Neural cell (in vitro differentiated cells): ENCODE data around the gene POLR3C. TPM values are rescaled to one million over a fixed set of nuclear protein-coding genes. Genes with fewer than 3 reads are reported as not detected.

ENCODE experiments used
- H2AFZ ChIP-seq: fragments of 200-600, 300-800 bp; sonication (generic), shearing (Covaris generic); 2 replicates; pipeline ENCODE4 v1.6.0; 2014; ENCODE audit warnings: low read depth, mild to moderate bottlenecking, antibody characterized with exemption, low read length, moderate library complexity
- H3F3A ChIP-seq: fragments of 200-600 bp; shearing (Covaris generic); 2 replicates; pipeline ENCODE4 v1.6.1; 2016; ENCODE audit warnings: mild to moderate bottlenecking, moderate library complexity, mixed read lengths, antibody characterized with exemption, low read length; ENCODE audit not compliant: insufficient read depth, poor library complexity, severe bottlenecking
- H3K27ac ChIP-seq: fragments of 200-600, 300-800 bp; sonication (generic), shearing (Covaris generic); 2 replicates; pipeline ENCODE4 v1.5.1; 2014; ENCODE audit warnings: mild to moderate bottlenecking, low read length, moderate library complexity
- H3K27me3 ChIP-seq: fragments of 300-800, 200-600 bp; sonication (generic), shearing (Covaris generic); 2 replicates; pipeline ENCODE4 v1.6.0; 2014; ENCODE audit warnings: mild to moderate bottlenecking, low read depth, low read length, moderate library complexity; ENCODE audit not compliant: insufficient read depth
- H3K36me3 ChIP-seq: fragments of 300-800, 200-600 bp; sonication (generic), shearing (Covaris generic); 2 replicates; pipeline ENCODE4 v1.5.1; 2014; ENCODE audit warnings: mild to moderate bottlenecking, antibody characterized with exemption, low read length, moderate library complexity; ENCODE audit not compliant: insufficient read depth
- H3K4me2 ChIP-seq: fragments of 300-800, 200-600 bp; sonication (generic), shearing (Covaris generic); 2 replicates; pipeline ENCODE4 v1.6.0; 2014; ENCODE audit warnings: mild to moderate bottlenecking, low read length
- H3K4me3 ChIP-seq: fragments of 300-800, 200-600 bp; sonication (generic), shearing (Covaris generic); 2 replicates; pipeline ENCODE4 v1.5.1; 2014; ENCODE audit warnings: mild to moderate bottlenecking, low read length, moderate library complexity
- H3K79me2 ChIP-seq: fragments of 200-600 bp; shearing (Covaris generic); replicated peaks from 2 replicates; pipeline ENCODE4 v1.6.0; 2014; ENCODE audit warnings: mild to moderate bottlenecking, low read length, moderate library complexity; ENCODE audit not compliant: insufficient read depth
- H3K9ac ChIP-seq: fragments of 300-800, 200-600 bp; sonication (generic), shearing (Covaris generic); 2 replicates; pipeline ENCODE4 v1.6.1; 2016; ENCODE audit warnings: mild to moderate bottlenecking, low read length, mixed read lengths
- H3K9me2 ChIP-seq: fragments of 200-600 bp; shearing (Covaris generic); 2 replicates; pipeline ENCODE4 v1.6.1; 2016; ENCODE audit warnings: mild to moderate bottlenecking, low read length, mixed read lengths; ENCODE audit not compliant: insufficient read depth
- H3K9me3 ChIP-seq: fragments of 200-600, 300-800 bp; sonication (generic), shearing (Covaris generic); 2 replicates; pipeline ENCODE4 v1.6.1; 2016; ENCODE audit warnings: mild to moderate bottlenecking, mixed run types, low read length, moderate library complexity, mixed read lengths
- H4K20me1 ChIP-seq: fragments of 200-600 bp; shearing (Covaris generic); 2 replicates; pipeline ENCODE4 v1.6.1; 2016; ENCODE audit warnings: mild to moderate bottlenecking, mixed run types; ENCODE audit not compliant: insufficient read depth
- CTCF ChIP-seq: fragments of 450-650 bp; IDR thresholded peaks from 2 replicates; pipeline ENCODE4 v1.5.1; 2014; ENCODE audit warnings: antibody characterized with exemption, mild to moderate bottlenecking, moderate library complexity; ENCODE audit not compliant: poor library complexity, severe bottlenecking
- EP300 ChIP-seq: fragments of 450-650 bp; conservative IDR thresholded peaks from 2 replicates; pipeline ENCODE4 v1.6.1; 2014; ENCODE audit warnings: antibody characterized with exemption, mild to moderate bottlenecking, moderate library complexity; ENCODE audit not compliant: poor library complexity, severe bottlenecking
- EZH2 ChIP-seq: fragments of 200-600, 300-800 bp; shearing (Covaris generic), sonication (generic); IDR thresholded peaks from 2 replicates; pipeline ENCODE4 v1.6.1; 2014; ENCODE audit warnings: antibody characterized with exemption, low read length, borderline replicate concordance, mild to moderate bottlenecking; ENCODE audit not compliant: insufficient read depth, poor library complexity, severe bottlenecking
- MXI1 ChIP-seq: fragments of 450-650 bp; conservative IDR thresholded peaks from 2 replicates; pipeline ENCODE4 v1.6.1; 2014; ENCODE audit warnings: antibody characterized with exemption, mild to moderate bottlenecking; ENCODE audit not compliant: poor library complexity, severe bottlenecking
- POLR2AphosphoS5 ChIP-seq: IDR thresholded peaks from 2 replicates; pipeline ENCODE4 v1.6.1; 2012
- RAD21 ChIP-seq: fragments of 450-650 bp; conservative IDR thresholded peaks from 2 replicates; pipeline ENCODE4 v1.6.1; 2014; ENCODE audit warnings: antibody characterized with exemption, mild to moderate bottlenecking, moderate library complexity
- REST ChIP-seq: IDR thresholded peaks from 2 replicates; pipeline ENCODE4 v1.6.1; 2012; ENCODE audit warnings: borderline replicate concordance
- SMC3 ChIP-seq: fragments of 450-650 bp; conservative IDR thresholded peaks from 2 replicates; pipeline ENCODE4 v1.6.1; 2014; ENCODE audit warnings: antibody characterized with exemption, mild to moderate bottlenecking, moderate library complexity; ENCODE audit not compliant: poor library complexity
- TAF1 ChIP-seq: IDR thresholded peaks from 2 replicates; pipeline ENCODE4 v1.6.1; 2012; ENCODE audit warnings: low read depth
- polyA plus RNA-seq: library from polyadenylated mRNA; depleted of rRNA; stranded (reverse); fragments of >200 nt; gene quantifications from 2 replicates; pipeline ENCODE4 v1.2.3, GENCODE V29; 2014

POLR3C gene
- polyA plus RNA-seq, 1 donor from 2014 or later = 30.1 TPM

GRCh38 chr1:145837656-145838055, 13.7 kb downstream of the POLR3C start:
- Histone ChIP-seq H3K27ac (no peak overlapping the region), H3K27me3 (no peaks in the 10 kb centered on the region), H4K20me1 (no peaks in the 10 kb centered on the region), H3K9me3 (no peaks in the 10 kb centered on the region), H3F3A (no peaks in the 10 kb centered on the region), H3K9ac (no peak overlapping the region), H3K36me3 (no peaks in the 10 kb centered on the region), H3K79me2 (no peaks in the 10 kb centered on the region), H2AFZ (no peak overlapping the region), H3K9me2 (no peaks in the 10 kb centered on the region), H3K4me3 (no peak overlapping the region), H3K4me2 (no peak overlapping the region)
- no peak for TF ChIP-seq SMC3
- no peak for TF ChIP-seq EZH2
- no peak for TF ChIP-seq MXI1
- no peak for TF ChIP-seq RAD21
- TF ChIP-seq EP300 = no peak
- no peak for TF ChIP-seq TAF1
- TF ChIP-seq REST = no peak
- TF ChIP-seq POLR2AphosphoS5 = no peak
- no peak for TF ChIP-seq CTCF

- Histone ChIP-seq H3K9ac (no peak overlapping the region), H3K79me2 (no peaks in the 10 kb centered on the region), H3F3A (no peaks in the 10 kb centered on the region), H3K9me2 (no peaks in the 10 kb centered on the region), H3K4me3 (no peak overlapping the region), H4K20me1 (no peaks in the 10 kb centered on the region), H3K9me3 (no peaks in the 10 kb centered on the region), H2AFZ (no peak overlapping the region), H3K27me3 (no peaks in the 10 kb centered on the region), H3K27ac (no peak overlapping the region), H3K4me2 (no peak overlapping the region), H3K36me3 (no peaks in the 10 kb centered on the region)
- TF ChIP-seq MXI1 = no peak
- no peak for TF ChIP-seq POLR2AphosphoS5
- no peak for TF ChIP-seq EZH2
- TF ChIP-seq REST = no peak
- TF ChIP-seq RAD21 = no peak
- no peak for TF ChIP-seq TAF1
Measured at GRCh38 chr1:145843031-145843430, 19.0 kb downstream of the POLR3C start.
